Fibroblast of the conjunctiva (primary cell): ENCODE results near the gene SAAL1.
"Not testable (repeated sequence)": the region's sequence is repeated elsewhere in the genome, so short reads cannot be mapped to it uniquely, and the experiment has no call there.

Source experiments
- DNase-seq: peaks from one replicate; pipeline ENCODE4 v3.0.0-alpha.2; 2010; ENCODE audit warnings: low read depth

SAAL1 gene

GRCh38 chr11:18105802-18106574, at the start of gene SAAL1:
TSS of gene SAAL1 (minus strand) at chr11:18106082. CDS start at chr11:18106041, 41 bp downstream.
- peak; percentile 65 for DNase-seq

GRCh38 chr11:18151581-18151980, 45.7 kb upstream of the SAAL1 start:
- DNase-seq: no peak

GRCh38 chr11:18145837-18146236, 40.0 kb upstream of the SAAL1 start:
- DNase-seq: no peak

GRCh38 chr11:18145025-18145424, 39.1 kb upstream of the SAAL1 start:
- no peak for DNase-seq

GRCh38 chr11:18144243-18144642, 38.4 kb upstream of the SAAL1 start:
- no peak for DNase-seq

GRCh38 chr11:18140145-18140544, 34.3 kb upstream of the SAAL1 start:
- no peak for DNase-seq

GRCh38 chr11:18137186-18137800, 31.4 kb upstream of the SAAL1 start:
- DNase-seq: no peak

GRCh38 chr11:18135308-18135707, 29.4 kb upstream of the SAAL1 start:
- DNase-seq: no peak

GRCh38 chr11:18132341-18132740, 26.5 kb upstream of the SAAL1 start, which contains the start of gene MRGPRX3:
TSS of gene MRGPRX3 (plus strand) at chr11:18132571. CDS start at chr11:18137203, 4,632 bp downstream.
- no peak for DNase-seq

- not testable (repeated sequence) for DNase-seq
Measured at GRCh38 chr11:18131115-18131514, 25.2 kb upstream of the SAAL1 start.

GRCh38 chr11:18121331-18121828, 15.5 kb upstream of the SAAL1 start:
- DNase-seq: not testable (repeated sequence)

GRCh38 chr11:18115360-18116127, 9.7 kb upstream of the SAAL1 start:
- peak; percentile 24 for DNase-seq

- DNase-seq: no peak
Measured at GRCh38 chr11:18111005-18111404, 5.1 kb upstream of the SAAL1 start.

GRCh38 chr11:18108254-18108653, 2.4 kb upstream of the SAAL1 start:
- no peak for DNase-seq

GRCh38 chr11:18106688-18107087, 806 bp upstream of the SAAL1 start:
- no peak for DNase-seq

- no peak for DNase-seq
Measured at GRCh38 chr11:18105086-18105801, 638 bp downstream of the SAAL1 start.

GRCh38 chr11:18100926-18101656, 4.8 kb downstream of the SAAL1 start:
- DNase-seq: no peak

- DNase-seq: no peak
Measured at GRCh38 chr11:18093959-18094358, 11.9 kb downstream of the SAAL1 start.

GRCh38 chr11:18091731-18092130, 14.2 kb downstream of the SAAL1 start:
- no peak for DNase-seq

GRCh38 chr11:18088966-18089365, 16.9 kb downstream of the SAAL1 start:
- no peak for DNase-seq

- DNase-seq: no peak
Measured at GRCh38 chr11:18088366-18088765, 17.5 kb downstream of the SAAL1 start.
